Stimulated activated naive CD8-positive, alpha-beta T cell treated with anti-CD3 and anti-CD28 coated beads, Interleukin-15, amount 100 ng/mL, for 72 hours (primary cell): ENCODE measurements around the gene OTUB1.
A peak's percentile ranks its signal among the peaks of the same experiment; 100 is the strongest.

ENCODE experiments used
- ATAC-seq: fragments of 150-1000 bp; cut with Tn5 transposase; 2 replicates; pipeline ENCODE4 v1.10.0; 2021; ENCODE audit warnings: mild to moderate bottlenecking, moderate library complexity
- DNase-seq, 2 donors: peaks; one replicate each; pipeline ENCODE4 v3.0.0; 2021 to 2022
- H3K27ac Mint-ChIP-seq, 2 donors: one replicate each; pipeline ENCODE4 v1.8.0; 2022; ENCODE audit warnings: mild to moderate bottlenecking in 2 of 2, mixed read lengths in 2 of 2, moderate library complexity in 2 of 2
- H3K27me3 Mint-ChIP-seq: one replicate; pipeline ENCODE4 v1.8.0; 2022; ENCODE audit warnings: mixed read lengths
- H3K4me1 Mint-ChIP-seq: one replicate; pipeline ENCODE4 v1.8.0; 2022; ENCODE audit warnings: mild to moderate bottlenecking, mixed read lengths
- H3K4me3 Mint-ChIP-seq, 2 donors: one replicate each; pipeline ENCODE4 v1.8.0; 2022; ENCODE audit warnings: mild to moderate bottlenecking in 2 of 2, mixed read lengths in 2 of 2, moderate library complexity in 1 of 2
- H3K9me3 Mint-ChIP-seq, 2 donors: one replicate each; pipeline ENCODE4 v1.8.0; 2022; ENCODE audit warnings: mixed read lengths in 2 of 2

OTUB1 gene

GRCh38 chr11:63997801-63998337 lies 11.6 kb downstream of the OTUB1 start:
- no peaks in the 10 kb centered on the region for H3K9me3 Mint-ChIP-seq
- DNase-seq (no peak), ATAC-seq (no peak)
- H3K4me1 Mint-ChIP-seq: peaks cover 40% of the 10 kb centered on the region
- H3K27me3 Mint-ChIP-seq: peaks cover 14% of the 10 kb centered on the region
- no peak overlapping the region for H3K27ac Mint-ChIP-seq
- no peak overlapping the region for H3K4me3 Mint-ChIP-seq

GRCh38 chr11:63998558-63999348 lies 12.5 kb downstream of the OTUB1 start:
- Mint-ChIP-seq H3K27me3 (peaks cover 14% of the 10 kb centered on the region), H3K27ac (no peak overlapping the region), H3K4me3 (peak overlapping the region; percentile 7 to 22), H3K4me1 (peaks cover 37% of the 10 kb centered on the region), H3K9me3 (no peaks in the 10 kb centered on the region)
- ATAC-seq (peak; percentile 14), DNase-seq (no peak)

- H3K9me3 Mint-ChIP-seq: no peaks in the 10 kb centered on the region
- peak; percentile 47 to 58 for DNase-seq
- peaks cover 34% of the 10 kb centered on the region for H3K4me1 Mint-ChIP-seq
- H3K27ac Mint-ChIP-seq: no peak overlapping the region
- peak overlapping the region; percentile 57 to 70 for H3K4me3 Mint-ChIP-seq
- peak; percentile 58 for ATAC-seq
- H3K27me3 Mint-ChIP-seq: peaks cover 14% of the 10 kb centered on the region
Observed at GRCh38 chr11:63999349-64000025, 13.2 kb downstream of the OTUB1 start.

- ATAC-seq: peak; percentile 84
- Mint-ChIP-seq H3K27me3 (peaks cover 14% of the 10 kb centered on the region), H3K4me3 (peak overlapping the region; percentile 57 to 70), H3K9me3 (no peaks in the 10 kb centered on the region), H3K27ac (peak overlapping the region in 1 of 2 donors; percentile 54), H3K4me1 (peaks cover 31% of the 10 kb centered on the region)
- peak; percentile 69 to 75 for DNase-seq
Observed at GRCh38 chr11:64000026-64000739, 13.9 kb downstream of the OTUB1 start.

GRCh38 chr11:64000740-64001483 lies 14.7 kb downstream of the OTUB1 start:
- peak overlapping the region in 1 of 2 donors; percentile 49 for H3K4me3 Mint-ChIP-seq
- peak overlapping the region in 1 of 2 donors; percentile 54 for H3K27ac Mint-ChIP-seq
- H3K9me3 Mint-ChIP-seq: no peaks in the 10 kb centered on the region
- no peak for ATAC-seq
- peaks cover 21% of the 10 kb centered on the region for H3K27me3 Mint-ChIP-seq
- no peak for DNase-seq
- H3K4me1 Mint-ChIP-seq: peaks cover 31% of the 10 kb centered on the region

- Mint-ChIP-seq H3K4me1 (peaks cover 33% of the 10 kb centered on the region), H3K27ac (no peak overlapping the region), H3K4me3 (no peak overlapping the region), H3K27me3 (peaks cover 30% of the 10 kb centered on the region), H3K9me3 (no peaks in the 10 kb centered on the region)
- DNase-seq: no peak
- no peak for ATAC-seq
Observed at GRCh38 chr11:64001484-64002420, 15.5 kb downstream of the OTUB1 start.

- H3K9me3 Mint-ChIP-seq: no peaks in the 10 kb centered on the region
- ATAC-seq (no peak), DNase-seq (no peak)
- H3K27me3 Mint-ChIP-seq: peaks cover 52% of the 10 kb centered on the region
- no peak overlapping the region for H3K4me3 Mint-ChIP-seq
- H3K4me1 Mint-ChIP-seq: peaks cover 27% of the 10 kb centered on the region
- peak overlapping the region in 1 of 2 donors; percentile 64 for H3K27ac Mint-ChIP-seq
Observed at GRCh38 chr11:64003807-64004589, 17.8 kb downstream of the OTUB1 start.

- DNase-seq (no peak), ATAC-seq (no peak)
- H3K4me3 Mint-ChIP-seq: no peak overlapping the region
- H3K27me3 Mint-ChIP-seq: peaks cover 58% of the 10 kb centered on the region
- H3K9me3 Mint-ChIP-seq: no peaks in the 10 kb centered on the region
- H3K4me1 Mint-ChIP-seq: peaks cover 25% of the 10 kb centered on the region
- no peak overlapping the region for H3K27ac Mint-ChIP-seq
Observed at GRCh38 chr11:64004590-64004984, 18.3 kb downstream of the OTUB1 start.

- Mint-ChIP-seq H3K4me3 (no peak overlapping the region), H3K27me3 (peaks cover 66% of the 10 kb centered on the region), H3K27ac (no peak overlapping the region), H3K9me3 (peaks cover 10 to 11% of the 10 kb centered on the region in 2 donors), H3K4me1 (peaks cover 19% of the 10 kb centered on the region)
- no peak for ATAC-seq
- DNase-seq: no peak
Observed at GRCh38 chr11:64005691-64006090, 19.5 kb downstream of the OTUB1 start.

GRCh38 chr11:64006398-64006797 lies 20.2 kb downstream of the OTUB1 start:
- Mint-ChIP-seq H3K4me1 (peaks cover 19% of the 10 kb centered on the region), H3K4me3 (peak overlapping the region in 1 of 2 donors; percentile 79), H3K9me3 (peaks cover 13 to 18% of the 10 kb centered on the region in 2 donors), H3K27ac (no peak overlapping the region), H3K27me3 (peaks cover 66% of the 10 kb centered on the region)
- DNase-seq (no peak), ATAC-seq (no peak)

GRCh38 chr11:64007160-64007628 lies 21.0 kb downstream of the OTUB1 start:
- ATAC-seq (no peak), DNase-seq (no peak)
- Mint-ChIP-seq H3K27ac (no peak overlapping the region), H3K27me3 (peaks cover 61% of the 10 kb centered on the region), H3K4me3 (peak overlapping the region; percentile 28 to 79), H3K9me3 (peaks cover 13 to 21% of the 10 kb centered on the region in 2 donors), H3K4me1 (peaks cover 19% of the 10 kb centered on the region)

- ATAC-seq (peak; percentile 62), DNase-seq (no peak)
- Mint-ChIP-seq H3K4me3 (peak overlapping the region in 1 of 2 donors; percentile 79), H3K4me1 (peaks cover 19% of the 10 kb centered on the region), H3K27ac (no peak overlapping the region), H3K9me3 (peaks cover 13 to 21% of the 10 kb centered on the region in 2 donors), H3K27me3 (peaks cover 61% of the 10 kb centered on the region)
Observed at GRCh38 chr11:64007629-64008282, 21.5 kb downstream of the OTUB1 start.
